Liver (tissue), 3 donors: ENCODE results near the gene TRIM46.

Experiments
- CTCF ChIP-seq: fragments of 150-350 bp; IDR thresholded peaks from 2 replicates; pipeline ENCODE4 v1.5.1; 2017; ENCODE audit warnings: improper control_type of control experiment, low read depth, low read length; ENCODE audit not compliant: missing input control
- HNF4G ChIP-seq: IDR thresholded peaks from 2 replicates; pipeline ENCODE4 v1.6.1; 2016; ENCODE audit warnings: antibody characterized with exemption
- REST ChIP-seq: IDR thresholded peaks from 2 replicates; pipeline ENCODE4 v1.6.1; 2016; ENCODE audit warnings: antibody characterized with exemption, mild to moderate bottlenecking
- TAF1 ChIP-seq: conservative IDR thresholded peaks from 2 replicates; pipeline ENCODE4 v1.6.1; 2016; ENCODE audit warnings: antibody characterized with exemption, mild to moderate bottlenecking
- donor health status: healthy.
- donor health status: healthy.

GRCh38 chr1:155158991-155159390 is 14.7 kb upstream of the TRIM46 start:
- TF ChIP-seq CTCF (no peak), HNF4G (no peak), REST (no peak), TAF1 (no peak)
